C4-2B (cell line): ENCODE data around the gene PCDHGA3.
"Not testable (repeated sequence)": the region's sequence is repeated elsewhere in the genome, so short reads cannot be mapped to it uniquely, and the experiment has no call there.

ENCODE experiments used
- H3K27ac ChIP-seq: fragments of 450-650 bp; 2 replicates; pipeline ENCODE4 v1.5.1; 2017
- CTCF ChIP-seq: fragments of 450-650 bp; conservative IDR thresholded peaks from 2 replicates; pipeline ENCODE4 v1.5.1; 2017; ENCODE audit warnings: mild to moderate bottlenecking
- ZFX ChIP-seq: fragments of 450-650 bp; IDR thresholded peaks from 2 replicates; pipeline ENCODE4 v1.6.1; 2017

The PCDHGA3 gene

GRCh38 chr5:141392429-141393198 is 49.0 kb downstream of the PCDHGA3 start, which contains the start of gene PCDHGA8:
TSS of gene PCDHGA8 (plus strand) at chr5:141392633. CDS start at chr5:141392814, 181 bp downstream.
- TF ChIP-seq CTCF, result peak; percentile 88
- TF ChIP-seq ZFX, result no peak
- no peak within 1 kb of the TSS for H3K27ac ChIP-seq

GRCh38 chr5:141393267-141393666 is 49.6 kb downstream of the PCDHGA3 start:
- TF ChIP-seq CTCF (no peak), ZFX (no peak)
- no peak overlapping the region for H3K27ac ChIP-seq

GRCh38 chr5:141394401-141395187 is 51.0 kb downstream of the PCDHGA3 start:
- not testable (repeated sequence) for H3K27ac ChIP-seq
